Activated CD8-positive, alpha-beta T cell treated with anti-CD3 and anti-CD28 coated beads for 36 hours (primary cell): ENCODE data around the gene SORBS2. TPM values are rescaled to one million over a fixed set of nuclear protein-coding genes. Genes with fewer than 3 reads are reported as not detected.
"Not testable (repeated sequence)": the region's sequence is repeated elsewhere in the genome, so short reads cannot be mapped to it uniquely, and the experiment has no call there.

Experiments used
- ATAC-seq: fragments of 200-7000 bp; cut with Tn5 transposase; one replicate; pipeline ENCODE4 v1.10.0; 2021; ENCODE audit warnings: mild to moderate bottlenecking, moderate library complexity
- CTCF ChIA-PET: fragments of 350-600 bp; sonication (Branson Sonifier 250); formaldehyde crosslinking; loops from one replicate; lab custom pipeline; 2021; ENCODE audit warnings: antibody characterized with exemption; lab: Charles Lee
- POLR2A ChIA-PET: fragments of 350-600 bp; sonication (Branson Sonifier 250); formaldehyde crosslinking; loops from one replicate; lab custom pipeline; 2021; ENCODE audit warnings: antibody characterized with exemption; lab: Charles Lee
- DNase-seq: peaks from one replicate; pipeline ENCODE4 v3.0.0-alpha.2; 2020
- H3K27ac Mint-ChIP-seq: one replicate; pipeline ENCODE4 v1.8.0; 2021; ENCODE audit warnings: mild to moderate bottlenecking, mixed read lengths
- H3K27me3 Mint-ChIP-seq: one replicate; pipeline ENCODE4 v1.8.0; 2021; ENCODE audit warnings: mixed read lengths
- H3K36me3 Mint-ChIP-seq: one replicate; pipeline ENCODE4 v1.8.0; 2021; ENCODE audit warnings: low read depth, mixed read lengths
- H3K4me1 Mint-ChIP-seq: one replicate; pipeline ENCODE4 v1.8.0; 2021; ENCODE audit warnings: low read depth, mixed read lengths
- H3K4me3 Mint-ChIP-seq: one replicate; pipeline ENCODE4 v1.8.0; 2021; ENCODE audit warnings: mild to moderate bottlenecking, moderate library complexity, mixed read lengths
- H3K9me3 Mint-ChIP-seq: one replicate; pipeline ENCODE4 v1.8.0; 2021; ENCODE audit warnings: mixed read lengths
- intact Hi-C: fragments of 100-400 bp; cut with micrococcal nuclease; formaldehyde crosslinking; loops from one replicate; pipeline ENCODE4 v1.10.0; 2022
- total RNA-seq, 2 experiments: library from RNA; stranded (reverse); gene quantifications; one replicate each; pipeline ENCODE4 v1.2.3, GENCODE V29; 2021
- TF ChIP-seq, protein P1 (sequence below): fragments of 200-600 bp; IDR thresholded peaks from one replicate; pipeline ENCODE4 v1.8.0; 2022; ENCODE audit warnings: antibody characterized with exemption, mild to moderate bottlenecking

Gene SORBS2
- total RNA-seq, 2 experiments from 2014 or later: not detected

DNA sequence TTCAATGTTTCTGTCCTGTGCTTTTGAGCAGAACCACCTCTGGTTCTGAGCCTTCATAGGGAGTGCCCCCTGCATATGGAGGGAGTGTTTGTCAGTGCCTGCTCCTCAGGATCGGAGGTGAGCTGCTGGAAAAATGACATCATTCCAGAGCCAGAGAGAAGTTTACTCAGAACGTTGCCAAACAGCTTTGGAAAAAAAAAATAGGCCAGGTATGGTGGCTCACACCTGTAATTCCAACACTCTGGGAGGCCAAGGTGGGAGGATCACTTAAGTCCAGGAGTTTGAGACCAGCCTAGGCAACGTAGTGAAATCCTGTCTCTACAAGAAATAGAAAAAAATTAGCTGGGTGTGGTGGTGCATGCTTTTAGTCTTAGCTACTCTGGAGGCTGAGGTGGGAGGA lies 249.5 kb downstream of the SORBS2 start:
- H3K36me3 Mint-ChIP-seq: no peaks in the 10 kb centered on the region
- TF ChIP-seq, protein P1, sequence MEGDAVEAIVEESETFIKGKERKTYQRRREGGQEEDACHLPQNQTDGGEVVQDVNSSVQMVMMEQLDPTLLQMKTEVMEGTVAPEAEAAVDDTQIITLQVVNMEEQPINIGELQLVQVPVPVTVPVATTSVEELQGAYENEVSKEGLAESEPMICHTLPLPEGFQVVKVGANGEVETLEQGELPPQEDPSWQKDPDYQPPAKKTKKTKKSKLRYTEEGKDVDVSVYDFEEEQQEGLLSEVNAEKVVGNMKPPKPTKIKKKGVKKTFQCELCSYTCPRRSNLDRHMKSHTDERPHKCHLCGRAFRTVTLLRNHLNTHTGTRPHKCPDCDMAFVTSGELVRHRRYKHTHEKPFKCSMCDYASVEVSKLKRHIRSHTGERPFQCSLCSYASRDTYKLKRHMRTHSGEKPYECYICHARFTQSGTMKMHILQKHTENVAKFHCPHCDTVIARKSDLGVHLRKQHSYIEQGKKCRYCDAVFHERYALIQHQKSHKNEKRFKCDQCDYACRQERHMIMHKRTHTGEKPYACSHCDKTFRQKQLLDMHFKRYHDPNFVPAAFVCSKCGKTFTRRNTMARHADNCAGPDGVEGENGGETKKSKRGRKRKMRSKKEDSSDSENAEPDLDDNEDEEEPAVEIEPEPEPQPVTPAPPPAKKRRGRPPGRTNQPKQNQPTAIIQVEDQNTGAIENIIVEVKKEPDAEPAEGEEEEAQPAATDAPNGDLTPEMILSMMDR: no peak
- H3K4me1 Mint-ChIP-seq: no peaks in the 10 kb centered on the region
- intact Hi-C loops: no loop called here
- H3K4me3 Mint-ChIP-seq: no peak overlapping the region
- no peak overlapping the region for H3K27ac Mint-ChIP-seq
- H3K27me3 Mint-ChIP-seq: peaks cover 15% of the 10 kb centered on the region
- ChIA-PET CTCF (no interaction called here), POLR2A (no interaction called here)
- H3K9me3 Mint-ChIP-seq: no peaks in the 10 kb centered on the region
- ATAC-seq (no peak), DNase-seq (no peak)

DNA sequence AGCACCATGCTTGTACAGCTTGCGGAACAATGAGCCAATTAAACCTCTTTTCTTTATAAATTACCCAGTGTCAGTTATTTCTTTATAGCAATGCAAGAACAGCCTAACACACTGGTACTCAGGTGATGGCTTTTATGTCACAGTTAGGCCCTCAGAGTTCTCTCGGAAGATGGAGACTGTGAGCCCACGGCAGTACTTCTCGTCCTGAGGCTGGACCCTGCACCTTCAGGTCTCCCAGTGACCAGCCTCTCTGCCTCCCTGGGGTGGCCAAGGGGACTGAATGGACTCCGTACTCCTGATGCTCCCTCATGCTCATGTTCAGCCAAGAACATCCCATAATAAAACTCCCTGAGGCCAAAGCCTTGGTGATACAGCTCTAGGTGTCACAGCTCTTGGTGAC lies 251.7 kb downstream of the SORBS2 start:
- TF ChIP-seq, protein P1: no peak
- no peak for ATAC-seq
- Mint-ChIP-seq H3K4me1 (no peaks in the 10 kb centered on the region), H3K36me3 (no peaks in the 10 kb centered on the region), H3K27ac (no peak overlapping the region), H3K9me3 (no peaks in the 10 kb centered on the region), H3K4me3 (no peak overlapping the region), H3K27me3 (peaks cover 23% of the 10 kb centered on the region)
- intact Hi-C loops: no loop called here
- POLR2A ChIA-PET: interaction anchor here (0.7 kb wide), 1 partner anchor 32 kb away, joined by 3 read pairs; no protein-coding TSS in a partner anchor
- CTCF ChIA-PET: interaction anchor here (1.7 kb wide), 1 partner anchor 38 kb away, joined by 5 read pairs; no protein-coding TSS in a partner anchor
- no peak for DNase-seq

DNA sequence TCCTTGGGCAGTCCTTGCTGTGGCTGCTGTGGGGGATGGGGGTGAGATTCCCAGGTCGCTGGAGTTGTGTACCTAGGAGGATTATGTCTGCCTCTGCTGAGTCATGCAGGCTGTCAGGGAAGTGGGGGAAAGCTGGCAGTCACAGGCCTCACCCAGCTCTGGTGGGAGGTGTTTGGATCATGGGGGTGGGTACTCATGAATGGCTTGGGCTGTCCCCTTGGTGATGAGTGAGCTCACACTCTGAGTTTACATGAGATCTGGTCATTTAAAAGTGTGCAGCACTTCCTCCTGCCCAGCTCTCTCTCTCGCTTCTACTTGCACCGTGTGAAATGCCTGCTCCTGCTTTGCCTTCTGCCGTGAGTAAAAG lies 252.1 kb downstream of the SORBS2 start:
- CTCF ChIA-PET: interaction anchor here (1.7 kb wide), 1 partner anchor 38 kb away, joined by 5 read pairs; no protein-coding TSS in a partner anchor
- ATAC-seq: no peak
- no peaks in the 10 kb centered on the region for H3K4me1 Mint-ChIP-seq
- no peaks in the 10 kb centered on the region for H3K9me3 Mint-ChIP-seq
- no peak overlapping the region for H3K27ac Mint-ChIP-seq
- no peak overlapping the region for H3K4me3 Mint-ChIP-seq
- intact Hi-C loops: no loop called here
- TF ChIP-seq, protein P1: no peak
- no peaks in the 10 kb centered on the region for H3K36me3 Mint-ChIP-seq
- DNase-seq: no peak
- H3K27me3 Mint-ChIP-seq: peaks cover 25% of the 10 kb centered on the region
- POLR2A ChIA-PET: interaction anchor here (0.7 kb wide), 1 partner anchor 32 kb away, joined by 3 read pairs; no protein-coding TSS in a partner anchor

DNA sequence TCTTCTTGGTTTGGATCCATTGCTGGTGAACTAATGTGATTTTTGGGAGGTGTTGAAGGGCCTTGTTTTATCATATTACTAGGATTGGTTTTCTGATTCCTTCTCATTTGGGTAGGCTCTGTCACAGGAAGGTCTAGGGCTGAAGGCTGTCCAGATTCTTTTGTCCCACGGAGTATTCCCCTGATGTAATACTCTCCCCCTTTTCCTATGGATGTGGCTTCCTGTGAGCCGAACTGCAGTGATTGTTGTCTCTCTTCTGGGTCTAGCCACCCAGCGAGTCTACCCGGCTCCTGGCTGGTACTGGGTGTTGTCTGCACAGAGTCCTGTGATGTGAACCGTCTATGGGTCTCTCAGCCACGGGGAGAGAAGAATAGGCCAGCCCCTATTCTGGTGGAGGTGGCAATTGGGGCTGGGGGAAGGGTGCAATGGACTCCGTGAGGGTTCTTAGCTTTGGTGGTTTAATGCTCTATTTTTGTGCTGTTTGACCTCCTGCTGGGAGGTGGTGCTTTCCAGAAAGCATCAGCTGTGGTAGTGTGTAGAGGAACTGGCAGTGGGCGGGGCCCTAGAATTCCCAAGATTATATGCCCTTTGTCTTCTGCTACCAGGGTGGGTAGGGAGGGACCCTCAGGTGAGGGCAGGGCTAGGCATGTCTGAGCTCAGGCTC lies 252.6 kb downstream of the SORBS2 start:
- H3K36me3 Mint-ChIP-seq, H3K27ac Mint-ChIP-seq, H3K4me1 Mint-ChIP-seq, H3K4me3 Mint-ChIP-seq, intact Hi-C loops, H3K9me3 Mint-ChIP-seq, ATAC-seq, DNase-seq: not testable (repeated sequence)
- H3K27me3 Mint-ChIP-seq: peaks cover 27% of the 10 kb centered on the region
- ChIA-PET POLR2A (interaction anchor here (0.7 kb wide), 1 partner anchor 33 kb away, joined by 3 read pairs; no protein-coding TSS in a partner anchor), CTCF (interaction anchor here (1.7 kb wide), 1 partner anchor 39 kb away, joined by 5 read pairs; no protein-coding TSS in a partner anchor)

DNA sequence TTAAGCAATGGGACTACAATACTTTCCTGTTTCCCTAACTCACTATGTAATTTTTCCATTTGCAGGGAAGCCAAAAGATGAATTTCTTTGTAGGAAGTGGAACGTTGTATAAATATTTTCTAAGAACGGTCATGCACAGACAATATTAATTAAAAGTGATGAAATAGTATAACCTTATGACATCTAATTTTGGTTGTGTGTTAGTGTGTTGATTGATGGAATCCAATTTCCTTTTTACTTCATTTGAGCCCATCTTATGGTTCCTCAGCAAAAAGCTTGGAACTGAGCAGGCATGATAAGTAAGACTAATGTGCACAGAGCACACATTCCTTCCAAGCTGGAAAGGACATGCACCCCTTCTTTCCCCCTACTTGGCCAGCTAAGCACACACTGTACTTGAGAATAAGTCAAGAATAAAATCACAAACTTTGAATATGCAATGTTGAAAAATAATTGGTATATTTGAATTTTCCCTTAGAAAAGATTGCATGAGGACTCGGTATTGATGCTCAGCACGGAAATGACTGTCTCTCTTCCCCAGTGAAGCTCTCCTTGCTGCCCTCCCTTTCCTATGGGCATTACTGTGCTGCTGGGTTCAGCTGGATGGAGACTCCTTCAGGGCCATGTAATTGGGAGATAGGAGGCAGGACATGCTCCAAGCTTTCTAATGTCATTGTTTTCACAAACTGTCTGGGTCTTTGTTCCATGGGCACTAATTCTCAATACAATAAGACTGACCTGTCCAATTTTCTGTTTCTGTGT lies 257.4 kb downstream of the SORBS2 start:
- intact Hi-C loops: no loop called here
- no peaks in the 10 kb centered on the region for H3K4me1 Mint-ChIP-seq
- H3K27ac Mint-ChIP-seq: no peak overlapping the region
- DNase-seq: no peak
- no peaks in the 10 kb centered on the region for H3K9me3 Mint-ChIP-seq
- ChIA-PET POLR2A (no interaction called here), CTCF (interaction anchor here (1.8 kb wide), 1 partner anchor 43 kb away, joined by 6 read pairs; no protein-coding TSS in a partner anchor)
- no peak for ATAC-seq
- H3K27me3 Mint-ChIP-seq: peaks cover 25% of the 10 kb centered on the region
- TF ChIP-seq, protein P1: no peak
- H3K4me3 Mint-ChIP-seq: no peak overlapping the region
- no peaks in the 10 kb centered on the region for H3K36me3 Mint-ChIP-seq
